GM18508 (cell line): ENCODE measurements around the gene CST3.
"Not testable (repeated sequence)": the region's sequence is repeated elsewhere in the genome, so short reads cannot be mapped to it uniquely, and the experiment has no call there.

Experiments used
- ATAC-seq: cut with Tn5 transposase; IDR thresholded peaks from one replicate; pipeline ENCODE4 v1.9.1; 2021; ENCODE audit warnings: moderate number of reproducible peaks; ENCODE audit not compliant: insufficient read depth, unreplicated experiment

Gene CST3

GRCh38 chr20:23663180-23663579, 25.4 kb upstream of the CST3 start:
- no peak for ATAC-seq

GRCh38 chr20:23662276-23662870, 24.6 kb upstream of the CST3 start:
- ATAC-seq, result no peak

DNA sequence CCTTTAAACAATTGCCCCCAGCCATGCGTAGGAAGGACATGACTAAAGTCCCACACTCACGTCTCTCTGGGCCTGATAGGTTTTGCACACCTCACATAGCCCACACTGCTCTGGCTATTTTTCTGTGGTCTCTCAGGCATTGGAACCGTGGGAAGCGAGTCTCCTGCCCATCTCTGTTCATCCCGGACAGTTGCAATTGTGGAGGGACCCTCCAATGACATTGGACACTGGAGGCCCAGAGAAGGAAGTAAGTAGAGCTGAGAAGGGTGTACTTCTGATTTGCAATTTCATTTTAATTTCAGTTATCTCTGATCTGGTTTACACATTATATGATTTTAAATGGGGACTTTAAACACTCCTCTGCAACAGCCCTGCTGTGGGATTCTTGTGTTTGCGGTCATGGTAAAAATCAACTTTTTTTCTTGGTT, 23.3 kb upstream of the CST3 start:
- no peak for ATAC-seq

DNA sequence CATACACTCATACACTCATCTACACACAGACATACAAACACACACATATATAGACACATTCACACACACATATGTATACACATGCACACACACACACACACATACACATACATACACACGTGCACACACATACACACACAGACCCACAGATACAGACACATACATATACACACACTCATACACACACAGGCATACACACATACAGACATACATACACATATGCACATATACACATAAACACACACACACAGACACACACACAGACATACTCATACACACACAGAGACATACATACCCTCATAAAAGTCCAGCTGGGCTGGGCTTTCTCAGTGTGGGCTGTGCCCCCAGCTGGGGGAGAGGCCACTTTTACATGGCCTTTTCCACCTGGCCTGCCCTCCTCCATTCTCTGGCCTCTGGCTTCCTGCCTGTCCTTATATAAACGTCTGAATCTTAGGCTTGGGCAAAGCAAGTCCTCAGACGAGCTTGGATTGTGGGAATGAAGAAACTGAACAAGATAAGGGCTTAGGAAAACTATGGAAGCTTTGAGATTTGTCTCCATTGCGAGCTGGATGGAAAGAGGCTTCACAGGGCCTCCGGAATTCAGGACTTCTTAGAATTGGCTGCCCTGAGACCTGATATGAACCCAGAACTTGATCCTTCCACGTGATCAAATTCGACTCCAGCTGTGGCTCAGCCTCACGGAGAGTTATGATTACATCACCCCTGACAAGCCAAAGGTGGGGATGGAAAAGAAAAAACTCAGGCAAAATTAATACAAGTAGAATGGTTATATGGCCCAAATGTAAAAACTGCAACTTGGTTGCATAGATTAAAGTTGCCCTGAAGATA, 22.5 kb upstream of the CST3 start:
- no peak for ATAC-seq

GRCh38 chr20:23659610-23659988, 21.8 kb upstream of the CST3 start:
- ATAC-seq, result not testable (repeated sequence)

- ATAC-seq, result no peak
Observed at GRCh38 chr20:23658989-23659609, 21.3 kb upstream of the CST3 start.

GRCh38 chr20:23658336-23658735, 20.6 kb upstream of the CST3 start:
- ATAC-seq, result no peak

DNA sequence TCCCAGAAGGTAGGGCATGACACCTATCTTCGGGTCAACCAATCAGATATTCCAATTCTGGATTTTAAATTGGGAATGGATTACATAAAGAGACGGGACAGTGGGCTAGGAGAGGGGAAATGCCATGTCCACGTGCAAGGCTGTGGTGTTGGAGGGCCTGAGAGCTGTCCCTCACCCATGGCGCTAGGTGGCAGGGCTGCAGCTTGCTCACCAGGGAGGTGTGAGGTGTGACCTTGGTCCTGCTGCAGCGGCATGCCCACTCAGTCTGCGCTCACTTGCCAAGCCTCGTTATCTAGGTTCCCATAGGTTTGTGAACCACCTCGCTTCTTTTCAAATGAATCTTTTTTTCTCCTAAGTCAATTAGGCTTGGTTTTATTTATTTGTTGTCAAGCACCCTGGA, 19.4 kb upstream of the CST3 start:
- ATAC-seq, result no peak

DNA sequence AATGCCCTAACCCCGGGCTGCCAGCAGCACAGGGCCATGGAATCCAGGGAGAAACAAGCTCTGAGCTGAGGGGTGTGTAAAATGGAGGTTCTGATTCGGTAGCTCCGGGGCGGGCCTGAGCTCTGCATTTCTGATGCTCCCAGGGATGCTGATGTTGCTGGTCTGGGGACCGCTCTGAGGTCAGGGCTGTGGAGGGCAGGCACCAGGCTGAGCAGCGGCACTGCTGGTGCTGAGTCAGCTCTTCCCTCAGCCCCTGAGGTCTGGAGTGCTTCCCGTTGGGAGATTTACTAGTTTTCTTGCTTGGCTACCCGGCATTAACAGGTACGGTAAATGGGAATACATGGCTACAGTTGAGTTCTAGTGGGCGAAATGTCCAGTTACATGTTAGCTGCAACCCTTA, 18.6 kb upstream of the CST3 start:
- no peak for ATAC-seq

DNA sequence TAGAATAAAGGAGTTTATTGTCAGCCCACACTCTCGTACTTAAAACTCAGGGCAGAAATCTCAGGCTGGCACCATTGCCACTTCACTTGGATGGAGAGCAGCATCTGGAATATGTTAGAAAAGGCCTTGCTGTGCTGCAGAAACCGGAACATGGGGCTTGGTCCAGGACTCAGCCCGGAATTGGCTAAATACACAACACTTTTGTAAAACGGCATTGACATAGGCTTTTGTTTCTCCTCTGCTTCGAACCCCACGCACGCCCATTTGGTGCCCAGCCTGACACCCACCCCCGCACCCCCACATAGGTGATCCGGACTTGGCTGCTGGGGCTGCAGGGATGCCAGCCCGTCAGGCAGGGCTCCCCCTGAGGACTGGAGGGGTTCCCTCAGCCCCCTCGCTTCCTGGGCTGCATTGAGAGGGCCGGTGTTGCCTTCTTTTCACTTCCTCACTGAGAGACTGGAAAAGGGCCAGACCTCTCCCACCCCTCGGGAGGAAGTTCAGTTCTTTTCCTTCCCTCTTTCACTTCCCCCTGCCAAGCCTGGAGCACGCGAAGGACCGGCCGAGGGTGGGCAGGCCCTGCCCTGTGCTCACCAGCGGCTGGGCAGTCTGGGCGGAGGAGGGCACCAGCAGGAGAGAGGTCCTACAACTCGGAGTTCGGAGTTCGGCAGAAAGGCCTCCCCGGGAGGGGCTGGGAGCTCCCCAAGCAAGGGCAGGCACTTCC, 17.9 kb upstream of the CST3 start:
- no peak for ATAC-seq

GRCh38 chr20:23654717-23655116, 17.0 kb upstream of the CST3 start:
- ATAC-seq, result no peak

GRCh38 chr20:23654000-23654399, 16.2 kb upstream of the CST3 start:
- no peak for ATAC-seq

- ATAC-seq, result no peak
Observed at GRCh38 chr20:23653400-23653938, 15.7 kb upstream of the CST3 start.

DNA sequence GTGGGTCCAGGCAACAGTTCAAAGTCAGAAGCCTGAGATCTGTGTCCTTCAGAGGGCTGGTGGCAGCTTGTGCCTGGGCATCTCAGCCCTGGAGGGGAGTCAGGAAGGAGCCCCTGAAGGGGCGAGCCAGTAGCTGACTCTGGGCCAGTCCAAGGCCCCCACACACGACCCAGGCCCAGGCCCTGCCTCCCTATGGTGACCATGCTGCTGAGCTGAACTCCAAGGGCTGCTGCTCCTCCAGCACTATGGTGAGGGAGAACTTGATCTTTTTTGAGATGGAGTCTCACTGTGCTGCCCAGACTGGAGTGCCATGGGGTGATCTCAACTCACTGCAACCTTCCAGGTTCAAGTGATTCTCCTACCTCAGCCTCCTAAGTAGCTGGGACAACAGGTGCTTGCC, 15.2 kb upstream of the CST3 start:
- ATAC-seq, result no peak

DNA sequence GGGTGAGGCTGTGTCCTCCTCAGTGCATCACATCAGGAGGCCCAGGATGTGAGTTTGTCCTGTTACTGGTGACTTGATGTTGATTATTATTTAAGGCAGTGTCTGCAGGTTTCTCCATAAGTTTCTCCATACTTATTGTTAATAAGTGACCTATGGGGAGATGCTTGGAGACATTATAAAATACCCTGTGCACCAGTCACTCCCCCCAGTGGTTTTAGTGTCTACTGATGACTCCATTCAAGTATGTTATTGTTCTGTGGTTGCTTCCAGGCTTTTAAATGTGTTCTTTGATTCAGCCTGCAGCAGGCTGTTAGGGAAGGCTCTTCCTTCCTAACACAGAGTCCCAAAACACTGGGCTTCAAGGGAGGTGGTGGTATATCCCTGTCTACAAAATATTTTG, 14.6 kb upstream of the CST3 start:
- ATAC-seq, result no peak

- no peak for ATAC-seq
Observed at GRCh38 chr20:23651117-23651516, 13.4 kb upstream of the CST3 start.

- no peak for ATAC-seq
Observed at GRCh38 chr20:23649830-23650417, 12.2 kb upstream of the CST3 start.

DNA sequence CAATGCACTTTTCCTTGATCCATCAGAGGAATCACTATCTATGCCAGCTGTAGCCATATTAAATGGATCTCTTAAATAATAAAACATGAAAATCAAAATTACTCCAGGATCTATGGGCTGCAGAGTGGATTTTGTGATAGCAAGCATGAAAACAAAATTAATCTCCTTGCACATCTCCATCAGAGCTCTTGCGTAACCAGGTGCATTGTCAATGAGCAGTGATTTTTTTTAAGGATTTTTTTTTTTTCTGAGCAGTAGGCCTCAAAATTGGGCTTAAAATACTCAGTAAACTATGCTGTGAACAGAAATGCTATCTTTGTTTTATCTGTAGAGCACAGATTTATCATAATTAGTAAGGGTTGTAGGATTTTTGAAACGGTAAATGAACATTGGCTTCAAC, 11.5 kb upstream of the CST3 start:
- no peak for ATAC-seq

GRCh38 chr20:23647346-23647745, 9.6 kb upstream of the CST3 start:
- no peak for ATAC-seq

GRCh38 chr20:23646106-23646873, 8.5 kb upstream of the CST3 start:
- ATAC-seq, result no peak
